Gastrocnemius medialis (tissue), 4 donors: Measurements from ENCODE around the gene NQO2.
A peak's percentile ranks its signal among the peaks of the same experiment; 100 is the strongest.

Experiments
- POLR2A ChIP-seq, 2 donors: fragments of 450-650 bp; IDR thresholded peaks; one replicate each; pipeline ENCODE4 v1.6.1; 2017; ENCODE audit warnings: antibody characterized with exemption in 2 of 2, mild to moderate bottlenecking in 2 of 2, moderate library complexity in 2 of 2
- TF ChIP-seq, protein P1 (sequence below), 5 experiments: fragments of 450-650 bp in 3 of 5; fragments of 200-600 bp in 2 of 5; sonication (generic) in 2 of 5; IDR thresholded peaks in 4 of 5; conservative IDR thresholded peaks in 1 of 5; 1 replicate in 4 of 5; 2 replicates in 1 of 5; pipeline ENCODE4 v1.5.1; 2016 to 2019; ENCODE audit warnings: antibody characterized with exemption in 5 of 5, mild to moderate bottlenecking in 3 of 5, moderate library complexity in 3 of 5

DNA sequence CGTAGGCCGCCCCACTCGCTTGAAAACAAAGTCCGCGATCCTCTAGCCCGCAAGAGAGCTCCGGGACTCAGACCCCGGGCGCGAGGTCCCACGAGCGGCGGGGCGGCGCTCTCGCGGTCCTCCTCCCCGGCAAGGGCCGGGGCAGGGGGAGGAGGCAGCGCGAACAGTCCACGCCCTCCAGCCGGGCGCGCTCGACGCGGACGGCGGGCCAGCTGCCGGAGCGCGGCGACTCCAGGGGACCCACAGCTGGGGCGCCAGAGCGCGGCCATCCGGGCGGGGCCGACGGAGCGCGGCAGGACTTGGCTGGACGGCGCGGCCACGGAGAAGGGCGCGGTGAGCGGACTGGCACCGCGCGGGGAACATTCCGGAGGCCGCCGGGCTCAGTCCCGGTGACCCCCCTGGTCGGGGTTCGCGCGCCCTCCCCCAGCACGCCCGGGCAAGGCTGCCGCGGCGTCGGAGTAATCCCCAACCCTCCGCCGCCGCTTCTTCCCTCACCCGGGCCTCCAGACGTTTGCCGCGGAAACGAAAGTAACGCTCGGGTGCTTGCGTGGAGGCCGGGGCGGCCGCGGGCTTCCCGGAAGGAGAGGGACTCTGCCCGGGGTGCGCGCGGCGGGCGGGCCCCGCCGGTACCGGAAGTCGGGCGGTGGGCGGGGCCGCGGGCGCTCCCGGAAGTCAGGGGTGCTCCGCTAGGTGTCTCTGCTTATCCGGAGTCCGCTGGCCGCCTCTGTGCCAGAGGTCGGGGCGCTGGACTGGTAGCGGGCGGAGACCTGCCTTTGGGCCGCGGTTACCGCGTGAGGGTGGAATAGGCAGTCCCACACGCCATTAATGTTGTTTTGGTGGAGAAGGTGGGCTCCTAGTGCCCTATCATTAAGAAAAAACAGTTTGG lies 68.9 kb downstream of the NQO2 start, which contains the start of gene RIPK1:
- TF ChIP-seq, protein P1, sequence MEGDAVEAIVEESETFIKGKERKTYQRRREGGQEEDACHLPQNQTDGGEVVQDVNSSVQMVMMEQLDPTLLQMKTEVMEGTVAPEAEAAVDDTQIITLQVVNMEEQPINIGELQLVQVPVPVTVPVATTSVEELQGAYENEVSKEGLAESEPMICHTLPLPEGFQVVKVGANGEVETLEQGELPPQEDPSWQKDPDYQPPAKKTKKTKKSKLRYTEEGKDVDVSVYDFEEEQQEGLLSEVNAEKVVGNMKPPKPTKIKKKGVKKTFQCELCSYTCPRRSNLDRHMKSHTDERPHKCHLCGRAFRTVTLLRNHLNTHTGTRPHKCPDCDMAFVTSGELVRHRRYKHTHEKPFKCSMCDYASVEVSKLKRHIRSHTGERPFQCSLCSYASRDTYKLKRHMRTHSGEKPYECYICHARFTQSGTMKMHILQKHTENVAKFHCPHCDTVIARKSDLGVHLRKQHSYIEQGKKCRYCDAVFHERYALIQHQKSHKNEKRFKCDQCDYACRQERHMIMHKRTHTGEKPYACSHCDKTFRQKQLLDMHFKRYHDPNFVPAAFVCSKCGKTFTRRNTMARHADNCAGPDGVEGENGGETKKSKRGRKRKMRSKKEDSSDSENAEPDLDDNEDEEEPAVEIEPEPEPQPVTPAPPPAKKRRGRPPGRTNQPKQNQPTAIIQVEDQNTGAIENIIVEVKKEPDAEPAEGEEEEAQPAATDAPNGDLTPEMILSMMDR (IDR thresholded peaks at IDR 0.05 in 4 of 5, conservative IDR thresholded peaks at IDR 0.05 in 1 of 5) = peak in 3 of 5 experiments; percentile 16 to 45 (median 35)
- TF ChIP-seq POLR2A (IDR thresholded peaks at IDR 0.05) = peak; percentile 95 to 98
